ENCODE measurements around the gene CCDC24. TPM values are rescaled to one million over a fixed set of nuclear protein-coding genes. Genes with fewer than 3 reads are reported as not detected.
A peak's percentile ranks its signal among the peaks of the same experiment; 100 is the strongest.

CCDC24 gene
- total RNA-seq, 1 donor from 2014 or later = 1.4 TPM

DNA sequence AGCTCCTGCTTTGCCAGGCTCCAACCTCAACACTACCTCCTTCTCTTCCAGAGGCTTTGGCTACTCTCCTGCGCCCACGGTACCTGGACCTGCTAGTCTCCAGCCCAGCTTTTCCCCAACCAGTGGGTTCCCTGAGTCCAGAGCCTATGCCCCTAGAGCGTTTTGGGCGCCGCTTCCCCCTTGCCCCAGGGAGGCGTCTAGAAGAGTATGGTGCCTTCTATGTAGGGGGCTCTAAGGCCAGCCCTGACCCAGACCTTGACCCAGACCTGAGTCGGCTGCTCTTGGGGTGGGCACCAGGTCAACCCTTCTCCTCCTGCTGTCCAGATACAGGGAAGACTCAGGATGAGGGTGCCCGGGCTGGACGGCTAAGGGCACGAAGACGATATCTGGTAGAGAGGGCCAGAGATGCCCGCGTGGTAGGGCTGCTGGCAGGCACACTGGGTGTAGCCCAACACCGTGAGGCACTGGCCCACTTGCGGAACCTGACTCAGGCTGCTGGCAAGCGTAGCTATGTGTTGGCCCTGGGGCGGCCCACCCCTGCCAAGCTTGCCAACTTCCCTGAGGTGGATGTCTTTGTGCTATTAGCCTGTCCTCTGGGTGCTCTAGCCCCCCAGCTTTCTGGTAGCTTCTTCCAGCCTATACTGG, 19.9 kb upstream of the CCDC24 start:
- Histone ChIP-seq H3K27ac (replicated peaks) (no peak overlapping the region), H3K4me3 (peak overlapping the region; percentile 88), H3K9me3 (replicated peaks) (no peaks in the 10 kb centered on the region), H3K27me3 (ENCODE audit: low read depth) (no peaks in the 10 kb centered on the region), H3K36me3 (peaks cover 44% of the 10 kb centered on the region), H3K4me1 (peaks cover 44% of the 10 kb centered on the region)
- no peak for DNase-seq
- TF ChIP-seq, protein P1, sequence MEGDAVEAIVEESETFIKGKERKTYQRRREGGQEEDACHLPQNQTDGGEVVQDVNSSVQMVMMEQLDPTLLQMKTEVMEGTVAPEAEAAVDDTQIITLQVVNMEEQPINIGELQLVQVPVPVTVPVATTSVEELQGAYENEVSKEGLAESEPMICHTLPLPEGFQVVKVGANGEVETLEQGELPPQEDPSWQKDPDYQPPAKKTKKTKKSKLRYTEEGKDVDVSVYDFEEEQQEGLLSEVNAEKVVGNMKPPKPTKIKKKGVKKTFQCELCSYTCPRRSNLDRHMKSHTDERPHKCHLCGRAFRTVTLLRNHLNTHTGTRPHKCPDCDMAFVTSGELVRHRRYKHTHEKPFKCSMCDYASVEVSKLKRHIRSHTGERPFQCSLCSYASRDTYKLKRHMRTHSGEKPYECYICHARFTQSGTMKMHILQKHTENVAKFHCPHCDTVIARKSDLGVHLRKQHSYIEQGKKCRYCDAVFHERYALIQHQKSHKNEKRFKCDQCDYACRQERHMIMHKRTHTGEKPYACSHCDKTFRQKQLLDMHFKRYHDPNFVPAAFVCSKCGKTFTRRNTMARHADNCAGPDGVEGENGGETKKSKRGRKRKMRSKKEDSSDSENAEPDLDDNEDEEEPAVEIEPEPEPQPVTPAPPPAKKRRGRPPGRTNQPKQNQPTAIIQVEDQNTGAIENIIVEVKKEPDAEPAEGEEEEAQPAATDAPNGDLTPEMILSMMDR (IDR thresholded peaks at IDR 0.05; ENCODE audit: borderline replicate concordance) = no peak
- intact Hi-C loops (cut with micrococcal nuclease) = no loop called here

DNA sequence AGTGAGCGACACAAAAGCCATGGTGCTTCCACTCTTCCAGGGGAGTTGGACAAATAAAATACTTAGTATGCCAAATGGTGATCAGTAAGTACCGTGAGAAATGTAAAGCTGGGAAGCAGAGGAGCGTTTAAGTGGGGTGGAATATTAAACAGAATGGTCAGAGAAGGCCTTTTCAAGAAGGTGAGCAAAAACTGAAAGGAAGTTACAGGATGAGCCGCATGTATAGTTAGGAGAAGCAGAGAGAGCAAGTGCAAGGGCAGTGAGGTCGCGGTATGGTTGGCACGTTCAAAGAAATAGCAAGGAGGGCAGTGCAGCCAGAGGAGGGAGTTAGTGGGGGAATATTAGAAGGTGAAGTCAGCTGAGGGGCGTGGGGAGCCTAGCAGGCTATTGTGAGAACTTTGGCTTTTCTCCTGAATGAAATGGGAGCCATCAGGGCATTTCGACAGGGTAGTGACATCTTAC, 17.4 kb upstream of the CCDC24 start:
- peaks cover 49% of the 10 kb centered on the region for H3K36me3 ChIP-seq
- TF ChIP-seq, protein P1 (IDR thresholded peaks at IDR 0.05; ENCODE audit: borderline replicate concordance) = no peak
- H3K9me3 ChIP-seq (replicated peaks) = no peaks in the 10 kb centered on the region
- intact Hi-C loops (cut with micrococcal nuclease) = no loop called here
- DNase-seq = no peak
- no peaks in the 10 kb centered on the region for H3K27me3 ChIP-seq (ENCODE audit: low read depth)
- peak overlapping the region; percentile 93 for H3K27ac ChIP-seq (replicated peaks)
- peaks cover 69% of the 10 kb centered on the region for H3K4me1 ChIP-seq
- H3K4me3 ChIP-seq = peak overlapping the region; percentile 93

DNA sequence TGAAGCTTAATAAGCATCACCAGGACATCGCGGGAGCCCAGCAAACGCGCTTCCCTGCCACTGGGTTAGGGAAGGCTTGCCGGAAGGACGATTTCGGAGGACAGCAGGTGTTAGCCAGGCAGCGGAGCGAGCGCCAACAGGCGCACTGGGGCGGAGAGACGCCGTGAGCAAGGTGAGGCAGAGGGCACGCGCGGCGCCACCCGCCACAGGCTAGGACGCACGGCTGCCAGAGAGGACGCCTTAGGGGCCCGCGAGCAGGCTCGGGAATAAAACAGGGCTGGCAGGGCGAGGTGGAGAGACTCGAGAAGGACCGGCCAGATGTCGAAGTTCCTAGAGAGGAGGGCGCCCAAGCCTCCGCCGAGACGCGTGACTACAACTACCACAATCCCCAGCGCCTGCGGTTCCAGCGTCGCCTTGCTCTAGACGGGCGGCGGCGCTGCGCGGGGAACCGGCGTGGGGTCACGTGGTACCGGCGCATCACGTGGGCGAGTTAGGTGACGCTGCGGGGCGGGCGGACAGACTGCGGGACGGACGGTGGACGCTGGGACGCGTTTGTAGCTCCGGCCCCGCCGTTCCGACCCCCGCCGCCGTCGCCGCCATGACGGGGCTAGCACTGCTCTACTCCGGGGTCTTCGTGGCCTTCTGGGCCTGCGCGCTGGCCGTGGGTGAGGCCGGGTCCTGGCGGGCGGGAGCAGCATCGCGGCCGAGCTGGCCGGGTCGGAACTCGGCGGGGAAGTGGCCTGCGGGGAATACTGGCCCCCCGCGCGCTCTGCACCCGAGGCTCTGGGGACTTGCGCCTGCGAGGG, 16.8 kb upstream of the CCDC24 start, which contains the start of gene ATP6V0B:
Gene ATP6V0B, plus strand, starts transcription at position 518 of the 806 bp plus-strand sequence. Its CDS starts 81 bp downstream, at position 599.
- DNase-seq = peak; percentile 98
- Histone ChIP-seq H3K9me3 (replicated peaks) (no peaks in the 10 kb centered on the region), H3K36me3 (peaks cover 49% of the 10 kb centered on the region), H3K27ac (replicated peaks) (peak within 1 kb of the TSS; percentile 93), H3K27me3 (ENCODE audit: low read depth) (no peaks in the 10 kb centered on the region), H3K4me1 (peaks cover 68% of the 10 kb centered on the region), H3K4me3 (peak within 1 kb of the TSS; percentile 93)
- intact Hi-C loops (cut with micrococcal nuclease) = no loop called here
- TF ChIP-seq, protein P1 (IDR thresholded peaks at IDR 0.05; ENCODE audit: borderline replicate concordance) = peak; percentile 36

DNA sequence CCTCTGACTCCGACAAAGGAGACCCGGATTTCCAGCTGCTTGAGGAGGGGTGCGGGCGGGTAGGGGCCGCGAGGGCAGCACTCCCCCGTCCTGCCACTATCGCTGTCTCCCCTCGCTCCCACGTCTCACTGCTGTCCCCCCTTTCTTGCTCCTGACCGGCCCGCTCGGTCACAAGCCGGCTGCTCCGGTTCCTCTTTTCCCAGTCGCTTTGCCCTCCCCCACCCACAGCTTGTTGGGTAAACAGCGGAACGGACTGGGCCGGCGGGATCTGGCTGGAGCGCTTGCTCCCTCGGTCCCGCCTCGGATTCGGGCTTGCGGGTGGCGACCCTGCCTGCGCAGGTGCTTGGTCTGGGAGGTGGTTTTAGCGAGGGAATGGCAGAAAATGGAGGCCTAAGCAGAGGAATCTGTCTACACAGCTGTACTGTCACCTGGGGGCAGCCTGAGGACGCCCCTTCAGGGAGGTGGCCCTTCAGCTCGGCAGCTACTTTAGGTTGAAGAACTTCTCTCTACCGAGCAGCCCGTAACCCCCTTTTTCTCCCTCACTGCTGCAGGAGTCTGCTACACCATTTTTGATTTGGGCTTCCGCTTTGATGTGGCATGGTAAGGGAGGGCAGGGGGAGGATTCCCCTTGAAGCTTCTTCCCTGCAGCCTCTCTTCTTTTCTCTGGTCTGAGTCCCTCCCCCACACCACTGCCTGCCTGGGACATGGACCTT, 16.0 kb upstream of the CCDC24 start:
- DNase-seq = peak; percentile 64
- H3K4me3 ChIP-seq = peak overlapping the region; percentile 93
- peaks cover 70% of the 10 kb centered on the region for H3K4me1 ChIP-seq

DNA sequence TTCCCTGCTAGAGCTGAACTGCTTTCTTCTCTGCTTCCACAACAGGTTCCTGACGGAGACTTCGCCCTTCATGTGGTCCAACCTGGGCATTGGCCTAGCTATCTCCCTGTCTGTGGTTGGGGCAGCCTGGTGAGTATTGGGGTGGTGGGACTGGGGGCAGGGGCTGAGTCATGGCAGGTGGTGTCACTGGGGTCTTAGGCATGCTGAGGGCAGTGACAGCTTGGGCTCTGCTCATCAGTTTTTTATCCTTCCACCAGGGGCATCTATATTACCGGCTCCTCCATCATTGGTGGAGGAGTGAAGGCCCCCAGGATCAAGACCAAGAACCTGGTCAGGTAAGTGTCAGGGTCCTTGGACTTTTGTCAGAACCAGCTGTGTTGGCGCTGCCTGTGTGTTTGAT, 15.4 kb upstream of the CCDC24 start:
- no peak for DNase-seq
- peaks cover 47% of the 10 kb centered on the region for H3K36me3 ChIP-seq

More for the DNA sequence above, 16.0 kb upstream of the CCDC24 start:
- Histone ChIP-seq H3K9me3 (replicated peaks) (no peaks in the 10 kb centered on the region), H3K27me3 (ENCODE audit: low read depth) (no peaks in the 10 kb centered on the region), H3K36me3 (peaks cover 49% of the 10 kb centered on the region), H3K27ac (replicated peaks) (peak overlapping the region; percentile 93)
- TF ChIP-seq, protein P1 (IDR thresholded peaks at IDR 0.05; ENCODE audit: borderline replicate concordance) = no peak
- intact Hi-C loops (cut with micrococcal nuclease) = no loop called here

More for the DNA sequence above, 15.4 kb upstream of the CCDC24 start:
- TF ChIP-seq, protein P1 (IDR thresholded peaks at IDR 0.05; ENCODE audit: borderline replicate concordance) = no peak
- Histone ChIP-seq H3K4me3 (peak overlapping the region; percentile 93), H3K4me1 (peaks cover 65% of the 10 kb centered on the region), H3K27ac (replicated peaks) (no peak overlapping the region), H3K27me3 (ENCODE audit: low read depth) (no peaks in the 10 kb centered on the region), H3K9me3 (replicated peaks) (no peaks in the 10 kb centered on the region)
- intact Hi-C loops (cut with micrococcal nuclease) = no loop called here

Data from left ventricle myocardium inferior (tissue), 1 donor.